T-helper 2 cell treated with Interferon-gamma antibody and Interleukin-4, amounts not matched to agents 5 μg/mL and 100 μg/mL, for 36 hours (primary cell): ENCODE results near the gene HMGN4.

ENCODE experiments used
- DNase-seq: peaks from one replicate; pipeline ENCODE4 v3.0.0; 2021; ENCODE audit warnings: low spot score
- H3K27ac Mint-ChIP-seq: one replicate; pipeline ENCODE4 v1.8.0; 2021; ENCODE audit warnings: mild to moderate bottlenecking, mixed read lengths
- H3K27me3 Mint-ChIP-seq: one replicate; pipeline ENCODE4 v1.8.0; 2021; ENCODE audit warnings: low read depth, mixed read lengths
- H3K36me3 Mint-ChIP-seq: one replicate; pipeline ENCODE4 v1.8.0; 2021; ENCODE audit warnings: low read depth, mixed read lengths
- H3K4me1 Mint-ChIP-seq: one replicate; pipeline ENCODE4 v1.8.0; 2021; ENCODE audit warnings: low read depth, mixed read lengths
- H3K4me3 Mint-ChIP-seq: one replicate; pipeline ENCODE4 v1.8.0; 2022; ENCODE audit warnings: mild to moderate bottlenecking, moderate library complexity, mixed read lengths
- H3K9me3 Mint-ChIP-seq: one replicate; pipeline ENCODE4 v1.8.0; 2021; ENCODE audit warnings: mixed read lengths

Gene HMGN4

GRCh38 chr6:26570027-26570809 lies 32.1 kb downstream of the HMGN4 start:
- Mint-ChIP-seq H3K27ac (no peak overlapping the region), H3K9me3 (no peaks in the 10 kb centered on the region), H3K27me3 (peaks cover 9% of the 10 kb centered on the region), H3K4me3 (no peak overlapping the region), H3K36me3 (peaks cover 2% of the 10 kb centered on the region), H3K4me1 (peaks cover 32% of the 10 kb centered on the region)
- DNase-seq: no peak

DNA sequence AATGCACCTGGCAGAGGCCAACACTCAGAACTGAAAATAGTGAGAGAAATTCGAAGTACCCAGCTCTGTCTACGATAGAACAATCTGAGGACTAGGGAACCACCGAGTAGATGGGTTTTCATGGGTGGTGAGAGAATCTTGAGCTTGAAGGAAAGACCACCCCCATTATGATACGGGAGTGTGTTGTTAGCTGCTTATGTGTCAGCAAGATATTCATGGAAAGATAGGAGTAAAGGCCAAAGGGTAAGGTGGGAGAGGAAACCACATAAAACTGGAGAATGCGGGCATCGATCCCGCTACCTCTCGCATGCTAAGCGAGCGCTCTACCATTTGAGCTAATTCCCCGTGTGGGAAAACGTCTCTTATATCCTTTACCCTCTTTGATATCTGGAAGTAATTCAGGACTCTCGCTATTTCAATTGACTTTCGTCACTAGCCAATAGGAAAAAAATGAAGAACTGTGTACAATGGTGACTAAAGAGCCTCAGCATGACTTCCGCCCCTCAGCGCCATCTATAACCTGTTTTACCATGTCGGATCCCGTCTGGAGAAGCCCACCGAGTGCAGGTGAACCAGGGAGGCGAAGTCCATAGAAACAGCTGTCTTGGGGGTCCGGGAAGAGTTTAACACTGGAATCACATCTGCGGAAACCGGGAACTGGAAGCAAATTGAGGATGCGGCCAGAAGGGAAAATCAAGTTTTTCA lies 33.6 kb downstream of the HMGN4 start:
- Mint-ChIP-seq H3K4me1 (peaks cover 38% of the 10 kb centered on the region), H3K36me3 (peaks cover 2% of the 10 kb centered on the region), H3K27me3 (peaks cover 9% of the 10 kb centered on the region), H3K27ac (peak overlapping the region; percentile 78), H3K9me3 (no peaks in the 10 kb centered on the region), H3K4me3 (peak overlapping the region; percentile 85)
- peak; percentile 56 for DNase-seq

GRCh38 chr6:26575494-26575939 lies 37.4 kb downstream of the HMGN4 start:
- peaks cover 38% of the 10 kb centered on the region for H3K4me1 Mint-ChIP-seq
- no peak overlapping the region for H3K4me3 Mint-ChIP-seq
- no peak overlapping the region for H3K27ac Mint-ChIP-seq

DNA sequence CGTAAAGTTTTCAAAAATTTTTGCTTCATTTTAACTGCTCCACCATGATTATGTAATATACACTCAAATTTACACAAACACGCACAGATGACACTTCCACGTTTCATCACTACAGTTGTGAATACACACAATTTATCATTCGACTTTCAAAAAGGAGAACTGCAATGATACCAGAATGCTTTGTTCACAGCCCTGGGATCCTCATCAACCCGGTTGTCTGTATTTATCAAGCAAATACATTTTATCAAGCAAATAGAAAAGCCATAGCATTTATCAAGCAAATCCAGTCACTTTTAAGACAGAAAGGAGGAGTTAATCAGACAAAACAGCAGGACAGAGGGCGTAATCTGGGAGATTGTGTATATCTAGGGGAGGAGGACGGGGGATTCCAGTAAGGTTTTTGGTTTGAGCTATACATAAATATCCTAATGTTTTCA lies 38.3 kb downstream of the HMGN4 start:
- DNase-seq: no peak
- Mint-ChIP-seq H3K36me3 (peaks cover 4% of the 10 kb centered on the region), H3K9me3 (peaks cover 13% of the 10 kb centered on the region), H3K4me1 (peaks cover 37% of the 10 kb centered on the region), H3K4me3 (peak overlapping the region; percentile 39), H3K27me3 (peaks cover 8% of the 10 kb centered on the region), H3K27ac (peak overlapping the region; percentile 24)

More at GRCh38 chr6:26575494-26575939, 37.4 kb downstream of the HMGN4 start:
- Mint-ChIP-seq H3K36me3 (peaks cover 4% of the 10 kb centered on the region), H3K27me3 (peaks cover 9% of the 10 kb centered on the region), H3K9me3 (peaks cover 13% of the 10 kb centered on the region)
- no peak for DNase-seq

- Mint-ChIP-seq H3K4me1 (peaks cover 33% of the 10 kb centered on the region), H3K36me3 (peaks cover 4% of the 10 kb centered on the region), H3K27ac (peak overlapping the region; percentile 80), H3K27me3 (peaks cover 12% of the 10 kb centered on the region), H3K4me3 (peak overlapping the region; percentile 89), H3K9me3 (peaks cover 13% of the 10 kb centered on the region)
- peak; percentile 66 for DNase-seq
Measured at GRCh38 chr6:26576929-26577719, 39.0 kb downstream of the HMGN4 start.

- H3K27ac Mint-ChIP-seq: peak overlapping the region; percentile 69
Measured at GRCh38 chr6:26577720-26578072, 39.5 kb downstream of the HMGN4 start.

GRCh38 chr6:26578279-26578678 lies 40.1 kb downstream of the HMGN4 start:
- Mint-ChIP-seq H3K4me3 (peak overlapping the region; percentile 33), H3K4me1 (peaks cover 26% of the 10 kb centered on the region), H3K9me3 (peaks cover 13% of the 10 kb centered on the region), H3K27ac (no peak overlapping the region), H3K36me3 (peaks cover 4% of the 10 kb centered on the region), H3K27me3 (peaks cover 18% of the 10 kb centered on the region)
- no peak for DNase-seq

More at GRCh38 chr6:26577720-26578072, 39.5 kb downstream of the HMGN4 start:
- Mint-ChIP-seq H3K4me3 (peak overlapping the region; percentile 89), H3K4me1 (peaks cover 31% of the 10 kb centered on the region), H3K27me3 (peaks cover 13% of the 10 kb centered on the region), H3K36me3 (peaks cover 4% of the 10 kb centered on the region), H3K9me3 (peaks cover 13% of the 10 kb centered on the region)
- no peak for DNase-seq

GRCh38 chr6:26578741-26579140 lies 40.6 kb downstream of the HMGN4 start:
- Mint-ChIP-seq H3K36me3 (peaks cover 4% of the 10 kb centered on the region), H3K4me3 (peak overlapping the region; percentile 33), H3K4me1 (peaks cover 22% of the 10 kb centered on the region), H3K27me3 (peaks cover 22% of the 10 kb centered on the region), H3K9me3 (peaks cover 13% of the 10 kb centered on the region), H3K27ac (no peak overlapping the region)
- DNase-seq: no peak

DNA sequence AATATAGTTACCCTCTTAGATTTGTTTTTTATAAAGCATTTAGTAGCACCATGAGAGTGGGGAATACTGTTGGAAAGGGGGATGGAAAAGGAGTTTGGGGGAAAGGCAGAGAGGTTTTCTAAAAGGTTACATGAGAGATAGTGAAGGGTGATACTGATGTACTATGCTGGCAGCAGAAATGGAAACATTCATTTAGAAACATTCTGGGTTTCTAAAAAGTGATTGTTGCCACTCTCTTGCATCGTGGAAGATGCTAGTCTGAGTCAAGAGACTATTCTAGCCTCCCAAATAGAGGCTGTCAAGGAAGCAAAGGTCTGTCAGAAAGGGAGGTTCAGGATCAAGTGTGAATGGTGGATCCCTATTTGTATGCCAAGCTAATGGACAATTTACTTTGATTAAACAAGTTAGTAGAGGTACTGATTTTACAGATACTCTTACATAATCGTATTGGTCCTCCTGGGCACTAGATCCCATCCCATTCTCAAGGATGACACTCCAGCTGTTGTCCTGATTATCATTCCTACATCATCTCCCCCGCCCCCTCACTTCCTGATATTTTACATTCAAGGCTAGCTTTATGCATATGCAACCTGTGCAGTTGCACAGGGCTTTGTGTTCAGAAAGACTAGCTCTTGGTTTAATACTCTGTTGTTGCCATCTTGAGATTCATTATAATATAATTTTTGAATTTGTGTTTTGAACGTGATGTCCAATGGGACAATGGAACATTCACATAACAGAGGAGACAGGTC lies 43.2 kb downstream of the HMGN4 start:
- Mint-ChIP-seq H3K27ac (no peak overlapping the region), H3K36me3 (peaks cover 4% of the 10 kb centered on the region), H3K9me3 (peaks cover 13% of the 10 kb centered on the region), H3K4me3 (no peak overlapping the region), H3K4me1 (peaks cover 19% of the 10 kb centered on the region), H3K27me3 (peaks cover 36% of the 10 kb centered on the region)
- no peak for DNase-seq

GRCh38 chr6:26588965-26589364 lies 50.8 kb downstream of the HMGN4 start:
- no peak overlapping the region for H3K27ac Mint-ChIP-seq
- DNase-seq: no peak
- no peaks in the 10 kb centered on the region for H3K9me3 Mint-ChIP-seq
- H3K36me3 Mint-ChIP-seq: no peaks in the 10 kb centered on the region
- no peak overlapping the region for H3K4me3 Mint-ChIP-seq
- H3K4me1 Mint-ChIP-seq: peaks cover 5% of the 10 kb centered on the region
- H3K27me3 Mint-ChIP-seq: peaks cover 53% of the 10 kb centered on the region

- Mint-ChIP-seq H3K36me3 (no peaks in the 10 kb centered on the region), H3K27ac (no peak overlapping the region), H3K27me3 (peaks cover 47% of the 10 kb centered on the region), H3K4me1 (peaks cover 12% of the 10 kb centered on the region), H3K9me3 (no peaks in the 10 kb centered on the region), H3K4me3 (no peak overlapping the region)
- DNase-seq: no peak
Measured at GRCh38 chr6:26592649-26593048, 54.5 kb downstream of the HMGN4 start.

GRCh38 chr6:26593278-26594130 lies 55.3 kb downstream of the HMGN4 start:
- Mint-ChIP-seq H3K4me3 (no peak overlapping the region), H3K4me1 (peaks cover 17% of the 10 kb centered on the region), H3K9me3 (no peaks in the 10 kb centered on the region), H3K27ac (no peak overlapping the region), H3K27me3 (peaks cover 47% of the 10 kb centered on the region), H3K36me3 (peaks cover 7% of the 10 kb centered on the region)
- no peak for DNase-seq
